Measurements from ENCODE around the gene FRMD3. TPM values are rescaled to one million over a fixed set of nuclear protein-coding genes. Genes with fewer than 3 reads are reported as not detected.
"Not testable (repeated sequence)": the region's sequence is repeated elsewhere in the genome, so short reads cannot be mapped to it uniquely, and the experiment has no call there.

Gene FRMD3
- total and polyA plus RNA-seq, 7 experiments from 2014 or later = 0.85 to 2.5 (median 0.97) TPM; not detected in 1

DNA sequence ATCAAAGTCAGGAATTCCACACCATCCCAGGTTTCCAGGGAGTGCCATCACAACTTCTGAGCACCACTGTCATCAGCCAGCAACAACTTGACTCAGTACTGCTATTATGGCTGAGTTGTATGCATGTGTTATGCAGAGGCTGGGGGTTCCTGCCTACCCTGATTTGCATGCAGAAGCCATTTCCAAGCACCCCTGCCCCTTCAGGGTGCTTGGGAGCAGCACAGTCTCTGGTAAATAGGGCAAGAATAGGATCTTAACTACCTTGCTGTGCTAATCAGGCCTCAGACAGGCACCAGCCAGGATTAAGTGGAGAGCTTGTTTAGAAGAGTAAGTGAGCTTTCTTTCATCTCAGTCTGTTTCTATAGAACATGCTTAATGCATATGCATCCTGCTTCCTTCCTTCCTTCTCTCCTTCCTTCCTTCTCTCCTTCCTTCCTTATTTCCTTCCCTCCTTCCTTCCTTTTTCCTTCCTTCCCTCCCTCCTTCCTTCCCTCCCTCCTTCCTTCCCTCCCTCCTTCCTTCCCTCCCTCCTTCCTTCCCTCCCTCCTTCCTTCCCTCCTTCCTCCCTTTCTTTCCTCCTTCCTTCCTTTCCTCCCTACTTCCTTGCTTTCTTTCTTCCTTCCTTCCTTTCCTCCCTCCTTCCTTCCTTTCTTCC lies 175.7 kb downstream of the FRMD3 start:
- H3K27ac Mint-ChIP-seq = no peak overlapping the region
- intact Hi-C loops (cut with micrococcal nuclease) = no loop called here
- POLR2A ChIA-PET = no interaction called here
- DNase-seq (no peak), ATAC-seq (no peak)
- Histone ChIP-seq H3K9me3 (ENCODE audit: control insufficient read depth in 2 of 3, low read length in 3 of 3) (no peaks in the 10 kb centered on the region), H3K4me3 (ENCODE audit: low read length) (no peak overlapping the region), H3K27me3 (ENCODE audit: control insufficient read depth in 2 of 2, insufficient read depth in 2 of 2, low read length in 2 of 2) (no peaks in the 10 kb centered on the region), H3K4me1 (ENCODE audit: control insufficient read depth in 2 of 2, insufficient read depth in 2 of 2, low read length in 2 of 2) (no peaks in the 10 kb centered on the region), H3K36me3 (ENCODE audit: control insufficient read depth in 2 of 3, insufficient read depth in 3 of 3, low read length in 3 of 3) (no peaks in the 10 kb centered on the region), H3K27ac (ENCODE audit: low read depth, low read length) (no peak overlapping the region)
- no peaks in the 10 kb centered on the region for H3K27me3 Mint-ChIP-seq
- H3K36me3 Mint-ChIP-seq = peaks cover 0 to 8% (median 0%) of the 10 kb centered on the region in 5 donors
- H3K4me3 Mint-ChIP-seq = no peak overlapping the region
- CTCF ChIA-PET = no interaction called here
- H3K9me3 Mint-ChIP-seq = peaks cover 0 to 10% (median 0%) of the 10 kb centered on the region in 11 donors
- H3K4me1 Mint-ChIP-seq = no peaks in the 10 kb centered on the region

DNA sequence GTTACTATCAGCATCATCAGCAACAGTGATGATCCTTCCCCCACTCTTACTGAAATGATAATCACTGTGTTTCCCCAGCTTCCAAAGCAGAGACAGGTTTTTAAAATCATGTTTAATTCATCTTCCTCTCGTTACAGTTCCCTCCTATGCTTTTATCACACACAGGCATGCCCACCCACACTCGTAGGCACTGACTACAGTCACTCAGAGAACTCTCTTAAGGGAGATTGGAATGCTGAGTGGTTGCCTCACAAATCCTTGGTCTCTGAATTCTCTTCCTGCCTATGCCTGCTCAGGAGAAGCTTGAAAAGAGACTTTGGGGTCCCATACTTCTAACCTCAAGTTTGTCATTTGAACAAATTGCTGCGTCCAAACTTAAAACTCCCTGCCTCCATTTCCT lies 179.2 kb downstream of the FRMD3 start:
- no peak for ATAC-seq
- intact Hi-C loops (cut with micrococcal nuclease) = no loop called here
- Histone ChIP-seq H3K4me1 (ENCODE audit: control insufficient read depth in 2 of 2, insufficient read depth in 2 of 2, low read length in 2 of 2) (no peaks in the 10 kb centered on the region), H3K9me3 (ENCODE audit: control insufficient read depth in 2 of 3, low read length in 3 of 3) (no peaks in the 10 kb centered on the region), H3K4me3 (ENCODE audit: low read length) (no peak overlapping the region), H3K27ac (ENCODE audit: low read depth, low read length) (no peak overlapping the region), H3K36me3 (ENCODE audit: control insufficient read depth in 2 of 3, insufficient read depth in 3 of 3, low read length in 3 of 3) (no peaks in the 10 kb centered on the region), H3K27me3 (ENCODE audit: control insufficient read depth in 2 of 2, insufficient read depth in 2 of 2, low read length in 2 of 2) (no peaks in the 10 kb centered on the region)
- Mint-ChIP-seq H3K4me1 (no peaks in the 10 kb centered on the region), H3K27me3 (no peaks in the 10 kb centered on the region), H3K9me3 (peaks cover 0 to 13% (median 0%) of the 10 kb centered on the region in 11 donors), H3K4me3 (no peak overlapping the region), H3K27ac (no peak overlapping the region), H3K36me3 (peaks cover 0 to 8% (median 0%) of the 10 kb centered on the region in 5 donors)
- ChIA-PET POLR2A (no interaction called here), CTCF (interaction anchor here (0.6 kb wide), 1 partner anchor 1849 kb away, joined by 5 read pairs; no protein-coding TSS in a partner anchor)
- no peak for DNase-seq

DNA sequence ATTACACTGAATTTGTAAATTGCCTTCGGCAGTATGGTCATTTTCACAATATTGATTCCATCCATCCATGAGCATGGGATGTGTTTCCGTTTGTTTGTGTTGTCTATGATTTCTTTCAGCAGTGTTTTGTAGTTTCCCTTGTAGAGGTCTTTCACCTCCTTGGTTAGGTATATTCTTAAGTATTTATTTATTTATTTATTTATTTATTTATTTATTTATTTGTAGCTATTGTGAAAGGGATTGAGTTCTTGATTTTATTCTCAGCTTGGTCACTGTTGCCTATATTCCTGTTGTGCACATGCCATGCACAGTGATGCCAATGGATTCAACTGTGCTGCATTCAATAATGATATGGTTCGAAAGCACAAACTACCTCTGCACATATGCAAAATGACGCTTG lies 179.7 kb downstream of the FRMD3 start:
- H3K27ac ChIP-seq (ENCODE audit: low read depth, low read length); H3K4me1 Mint-ChIP-seq; DNase-seq; intact Hi-C loops (cut with micrococcal nuclease); H3K4me1 ChIP-seq (ENCODE audit: control insufficient read depth in 2 of 2, insufficient read depth in 2 of 2, low read length in 2 of 2); POLR2A ChIA-PET; H3K4me3 ChIP-seq (ENCODE audit: low read length); H3K9me3 ChIP-seq (ENCODE audit: control insufficient read depth in 2 of 3, low read length in 3 of 3); ATAC-seq; H3K36me3 ChIP-seq (ENCODE audit: control insufficient read depth in 2 of 3, insufficient read depth in 3 of 3, low read length in 3 of 3); H3K4me3 Mint-ChIP-seq; H3K27me3 ChIP-seq (ENCODE audit: control insufficient read depth in 2 of 2, insufficient read depth in 2 of 2, low read length in 2 of 2); H3K27me3 Mint-ChIP-seq; H3K36me3 Mint-ChIP-seq; H3K27ac Mint-ChIP-seq: not testable (repeated sequence)
- CTCF ChIA-PET = interaction anchor here (0.6 kb wide), 1 partner anchor 1848 kb away, joined by 5 read pairs; no protein-coding TSS in a partner anchor
- H3K9me3 Mint-ChIP-seq = peaks cover 0 to 13% (median 0%) of the 10 kb centered on the region in 11 donors

DNA sequence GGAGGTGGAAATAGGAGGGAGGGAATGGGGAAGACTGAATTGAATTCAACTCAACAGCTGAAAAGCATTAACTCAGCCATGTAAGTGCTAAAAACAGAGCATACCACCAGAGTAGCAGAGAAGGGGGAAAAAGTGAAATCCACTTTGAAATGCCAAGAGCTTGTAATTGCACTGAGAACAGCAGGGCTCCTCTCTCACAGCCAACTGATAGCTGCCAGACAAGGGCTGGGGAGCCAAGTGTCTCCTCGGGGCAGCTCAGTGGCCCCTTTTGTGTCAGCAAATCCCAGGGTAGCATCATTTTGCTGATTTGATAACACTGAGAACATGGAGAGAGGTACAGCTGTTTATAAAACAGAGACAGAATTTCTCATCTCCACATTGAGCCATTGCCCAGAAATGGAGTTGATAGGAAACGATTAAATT lies 182.5 kb downstream of the FRMD3 start:
- Histone ChIP-seq H3K4me1 (ENCODE audit: control insufficient read depth in 2 of 2, insufficient read depth in 2 of 2, low read length in 2 of 2) (no peaks in the 10 kb centered on the region), H3K27me3 (ENCODE audit: control insufficient read depth in 2 of 2, insufficient read depth in 2 of 2, low read length in 2 of 2) (no peaks in the 10 kb centered on the region), H3K27ac (ENCODE audit: low read depth, low read length) (no peak overlapping the region), H3K4me3 (ENCODE audit: low read length) (no peak overlapping the region), H3K9me3 (ENCODE audit: control insufficient read depth in 2 of 3, low read length in 3 of 3) (no peaks in the 10 kb centered on the region), H3K36me3 (ENCODE audit: control insufficient read depth in 2 of 3, insufficient read depth in 3 of 3, low read length in 3 of 3) (no peaks in the 10 kb centered on the region)
- Mint-ChIP-seq H3K27me3 (no peaks in the 10 kb centered on the region), H3K4me1 (no peaks in the 10 kb centered on the region), H3K9me3 (peaks cover 0 to 13% (median 0%) of the 10 kb centered on the region in 11 donors), H3K36me3 (peaks cover 0 to 8% (median 0%) of the 10 kb centered on the region in 5 donors), H3K27ac (no peak overlapping the region), H3K4me3 (no peak overlapping the region)
- DNase-seq (no peak), ATAC-seq (no peak)
- CTCF ChIA-PET = no interaction called here
- POLR2A ChIA-PET = no interaction called here
- intact Hi-C loops (cut with micrococcal nuclease) = no loop called here

DNA sequence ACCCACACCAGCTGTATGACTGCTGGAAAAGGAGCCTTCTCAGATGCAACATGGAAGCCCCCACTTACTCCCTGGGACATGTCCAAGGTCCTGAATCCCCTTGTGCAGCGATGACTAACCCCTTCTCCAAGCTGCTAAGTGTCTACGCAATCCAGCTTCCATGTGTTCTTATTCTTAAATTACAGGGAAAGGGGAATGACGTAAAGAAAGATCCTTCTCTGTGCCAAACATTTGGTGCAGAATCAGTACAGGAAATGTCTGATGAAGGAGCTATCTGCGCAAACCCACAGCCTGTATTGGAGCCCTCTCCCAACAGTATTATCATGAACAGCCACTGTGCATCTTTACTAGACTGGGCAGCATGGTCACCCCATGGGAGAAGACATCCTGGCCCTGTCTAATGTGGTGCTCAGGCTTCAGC lies 183.2 kb downstream of the FRMD3 start:
- POLR2A ChIA-PET = no interaction called here

DNA sequence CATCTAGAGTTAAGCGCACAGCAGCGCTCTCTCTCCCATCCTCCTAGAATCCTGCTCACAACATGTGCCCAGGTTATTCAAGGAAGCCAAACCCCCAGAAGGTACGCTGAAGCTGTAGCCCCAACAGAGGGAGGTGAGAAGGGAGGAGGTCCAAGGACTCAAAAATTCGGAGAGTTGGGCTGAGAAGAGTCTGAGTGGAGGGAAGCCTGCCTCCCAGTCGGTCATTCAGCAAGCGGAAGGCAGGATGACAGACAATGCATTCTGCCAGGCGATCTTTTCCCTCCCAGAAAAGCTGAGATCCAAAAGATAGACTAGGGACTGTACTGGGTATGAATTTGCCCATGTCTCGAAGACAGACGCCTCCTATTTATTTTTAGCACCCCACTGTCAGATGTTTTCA lies 189.2 kb downstream of the FRMD3 start:
- DNase-seq (no peak), ATAC-seq (no peak)
- Histone ChIP-seq H3K4me3 (ENCODE audit: low read length) (no peak overlapping the region), H3K27me3 (ENCODE audit: control insufficient read depth in 2 of 2, insufficient read depth in 2 of 2, low read length in 2 of 2) (no peaks in the 10 kb centered on the region), H3K36me3 (ENCODE audit: control insufficient read depth in 2 of 3, insufficient read depth in 3 of 3, low read length in 3 of 3) (no peaks in the 10 kb centered on the region), H3K9me3 (ENCODE audit: control insufficient read depth in 2 of 3, low read length in 3 of 3) (no peaks in the 10 kb centered on the region), H3K4me1 (ENCODE audit: control insufficient read depth in 2 of 2, insufficient read depth in 2 of 2, low read length in 2 of 2) (no peaks in the 10 kb centered on the region), H3K27ac (ENCODE audit: low read depth, low read length) (no peak overlapping the region)
- intact Hi-C loops (cut with micrococcal nuclease) = no loop called here
- peaks cover 0 to 1% (median 0%) of the 10 kb centered on the region in 11 donors for H3K9me3 Mint-ChIP-seq
- H3K4me1 Mint-ChIP-seq = no peaks in the 10 kb centered on the region
- H3K36me3 Mint-ChIP-seq = peaks cover 0 to 10% (median 2%) of the 10 kb centered on the region in 5 donors
- no peaks in the 10 kb centered on the region for H3K27me3 Mint-ChIP-seq
- POLR2A ChIA-PET = no interaction called here
- H3K27ac Mint-ChIP-seq = no peak overlapping the region
- H3K4me3 Mint-ChIP-seq = no peak overlapping the region
- CTCF ChIA-PET = no interaction called here

More for the DNA sequence above, 183.2 kb downstream of the FRMD3 start:
- Histone ChIP-seq H3K27me3 (ENCODE audit: control insufficient read depth in 2 of 2, insufficient read depth in 2 of 2, low read length in 2 of 2) (no peaks in the 10 kb centered on the region), H3K4me3 (ENCODE audit: low read length) (no peak overlapping the region), H3K4me1 (ENCODE audit: control insufficient read depth in 2 of 2, insufficient read depth in 2 of 2, low read length in 2 of 2) (no peaks in the 10 kb centered on the region), H3K36me3 (ENCODE audit: control insufficient read depth in 2 of 3, insufficient read depth in 3 of 3, low read length in 3 of 3) (no peaks in the 10 kb centered on the region), H3K27ac (ENCODE audit: low read depth, low read length) (no peak overlapping the region), H3K9me3 (ENCODE audit: control insufficient read depth in 2 of 3, low read length in 3 of 3) (no peaks in the 10 kb centered on the region)
- DNase-seq (no peak), ATAC-seq (no peak)
- Mint-ChIP-seq H3K27ac (no peak overlapping the region), H3K36me3 (peaks cover 0 to 3% (median 0%) of the 10 kb centered on the region in 5 donors), H3K4me3 (no peak overlapping the region), H3K9me3 (peaks cover 0 to 13% (median 0%) of the 10 kb centered on the region in 11 donors), H3K27me3 (no peaks in the 10 kb centered on the region), H3K4me1 (no peaks in the 10 kb centered on the region)
- intact Hi-C loops (cut with micrococcal nuclease) = no loop called here
- CTCF ChIA-PET = no interaction called here
